GM19023 (cell line): ENCODE measurements around the gene KCNC1.

Experiments
- ATAC-seq: cut with Tn5 transposase; IDR thresholded peaks from one replicate; pipeline ENCODE4 v1.9.1; 2021; ENCODE audit warnings: mild to moderate bottlenecking, moderate library complexity; ENCODE audit not compliant: unreplicated experiment

KCNC1 gene

GRCh38 chr11:17714870-17715269 is 19.7 kb upstream of the KCNC1 start:
- no peak for ATAC-seq

DNA sequence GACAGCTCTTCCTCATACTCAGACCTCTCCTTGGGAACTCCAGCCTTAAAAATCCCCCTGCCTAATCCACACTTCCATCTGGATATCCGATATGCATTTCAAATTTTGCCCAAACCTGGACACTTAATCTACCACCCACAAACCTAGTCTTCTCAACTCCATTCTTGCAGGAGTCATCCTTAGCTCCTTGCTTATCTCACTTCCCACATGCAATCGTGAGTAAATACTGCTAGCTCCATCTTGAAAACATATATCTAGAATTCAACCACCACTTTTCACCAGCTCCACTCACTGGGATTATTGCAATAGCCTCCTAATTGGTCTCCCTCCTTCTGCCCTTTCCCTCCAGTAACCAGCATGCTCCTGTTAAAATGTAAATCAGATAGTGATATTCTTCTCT is 17.8 kb upstream of the KCNC1 start:
- ATAC-seq: no peak

- ATAC-seq: no peak
These were observed 16.6 kb upstream of the KCNC1 start for GRCh38 chr11:17718015-17718414.

- ATAC-seq: no peak
These were observed 16.0 kb upstream of the KCNC1 start for GRCh38 chr11:17718510-17718962.

- ATAC-seq: no peak
These were observed 15.3 kb upstream of the KCNC1 start, which contains the start of gene MYOD1 for GRCh38 chr11:17719028-17719937. TSS of gene MYOD1 (plus strand) at chr11:17719571. CDS start at chr11:17719783, 212 bp downstream.

GRCh38 chr11:17719938-17720795 is 14.4 kb upstream of the KCNC1 start:
- ATAC-seq: no peak

DNA sequence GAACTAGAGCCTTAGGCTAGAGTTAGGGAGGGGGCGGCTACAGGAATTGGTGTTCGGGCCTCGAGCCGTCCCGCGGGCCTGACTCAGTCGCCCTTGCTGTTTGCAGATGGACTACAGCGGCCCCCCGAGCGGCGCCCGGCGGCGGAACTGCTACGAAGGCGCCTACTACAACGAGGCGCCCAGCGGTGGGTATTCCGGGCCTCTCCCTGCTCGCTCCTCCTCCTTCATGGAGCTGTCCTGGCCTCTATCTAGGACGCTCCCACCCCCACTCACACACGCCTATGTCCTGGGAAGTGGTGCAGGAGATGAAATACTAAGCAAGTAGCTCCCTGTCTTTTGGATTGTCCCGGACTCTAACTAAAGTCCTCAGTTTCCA is 13.8 kb upstream of the KCNC1 start:
- no peak for ATAC-seq

GRCh38 chr11:17721242-17721999 is 13.2 kb upstream of the KCNC1 start:
- ATAC-seq: no peak

GRCh38 chr11:17722000-17722643 is 12.5 kb upstream of the KCNC1 start:
- no peak for ATAC-seq

GRCh38 chr11:17724020-17724908 is 10.3 kb upstream of the KCNC1 start:
- ATAC-seq: no peak

DNA sequence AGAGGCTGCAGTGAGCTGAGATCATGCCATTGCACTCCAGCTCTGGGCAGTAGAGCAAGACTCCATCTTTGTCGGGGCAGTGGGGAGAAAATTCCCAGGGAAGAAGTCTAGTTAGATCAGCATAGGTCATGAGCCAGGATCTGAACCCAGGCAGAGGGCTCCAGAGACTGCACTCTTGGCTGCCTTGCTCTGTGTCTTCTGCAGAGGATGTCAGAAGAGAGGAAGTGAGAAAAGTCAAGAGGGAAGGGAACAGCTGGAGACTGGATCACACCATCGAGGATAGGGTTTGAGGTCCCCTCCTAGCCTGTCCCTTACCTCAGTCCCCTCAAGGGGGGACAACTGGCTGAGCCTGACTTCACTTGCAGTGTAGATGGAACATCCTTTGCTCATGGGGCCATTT is 9.4 kb upstream of the KCNC1 start:
- no peak for ATAC-seq

- no peak for ATAC-seq
These were observed 4.4 kb upstream of the KCNC1 start for GRCh38 chr11:17730137-17730536.

GRCh38 chr11:17730608-17731462 is 3.7 kb upstream of the KCNC1 start:
- peak; percentile 81 for ATAC-seq

- ATAC-seq: no peak
These were observed 1.3 kb upstream of the KCNC1 start for GRCh38 chr11:17733261-17733660.

- ATAC-seq: peak; percentile 48
These were observed 621 bp downstream of the KCNC1 start for GRCh38 chr11:17734986-17735817.

- ATAC-seq: no peak
These were observed 1.4 kb downstream of the KCNC1 start for GRCh38 chr11:17735818-17736578.

- no peak for ATAC-seq
These were observed 2.0 kb downstream of the KCNC1 start for GRCh38 chr11:17736579-17736893.
